Panc1 (cell line): ENCODE measurements around the gene SIM2. TPM values are rescaled to one million over a fixed set of nuclear protein-coding genes. Genes with fewer than 3 reads are reported as not detected.
A peak's percentile ranks its signal among the peaks of the same experiment; 100 is the strongest.

Source experiments
- ATAC-seq: fragments of 200-7000 bp; cut with Tn5 transposase; 2 replicates; pipeline ENCODE4 v1.9.1; 2020; ENCODE audit warnings: mild to moderate bottlenecking, moderate library complexity
- Bru-seq: library from RNA; stranded (reverse); fragments of 400-500 nt; gene quantifications from one replicate; lab custom pipeline; 2021; lab: Mats Ljungman, UMichigan
- BruChase-seq, 2 experiments: library from RNA; stranded (reverse); fragments of 400-500 nt; gene quantifications; one replicate each; lab custom pipeline; 2021; lab: Mats Ljungman, UMichigan
- BruUV-seq: library from RNA; stranded (reverse); fragments of 400-500 nt; replicated peaks from 2 replicates; lab custom pipeline; 2021; lab: Mats Ljungman, UMichigan
- CTCF ChIA-PET: fragments of 300-600 bp; sonication (Branson Sonifier 250); formaldehyde crosslinking; loops from one replicate; lab custom pipeline; 2022; ENCODE audit warnings: antibody characterized with exemption; lab: Charles Lee
- POLR2A ChIA-PET: fragments of 300-600 bp; sonication (Branson Sonifier 250); formaldehyde crosslinking; loops from one replicate; lab custom pipeline; 2022; ENCODE audit warnings: antibody characterized with exemption; lab: Charles Lee
- DNase-seq: peaks from one replicate; pipeline ENCODE4 v3.0.0-alpha.2; 2010; ENCODE audit warnings: low read depth, low spot score
- H3K27ac ChIP-seq: 2 replicates; pipeline ENCODE4 v1.5.1; 2011; ENCODE audit warnings: mild to moderate bottlenecking, low read length, inconsistent platforms
- H3K27me3 ChIP-seq: fragments of 200-500 bp; sonication (Bioruptor generic); 2 replicates; pipeline ENCODE4 v1.6.0; 2014; ENCODE audit warnings: low read length, inconsistent platforms; ENCODE audit not compliant: control insufficient read depth, insufficient read depth
- H3K36me3 ChIP-seq: fragments of 200-500 bp; sonication (Bioruptor generic); 2 replicates; pipeline ENCODE4 v1.5.1; 2014; ENCODE audit warnings: inconsistent platforms, mild to moderate bottlenecking, low read length, moderate library complexity; ENCODE audit not compliant: control insufficient read depth, insufficient read depth
- H3K4me1 ChIP-seq: 2 replicates; pipeline ENCODE4 v1.5.1; 2011; ENCODE audit warnings: inconsistent platforms, mild to moderate bottlenecking, low read length, moderate library complexity; ENCODE audit not compliant: control insufficient read depth, insufficient read depth
- H3K4me3 ChIP-seq, 2 experiments: 2 replicates each; pipeline ENCODE4 v1.5.1; 2011 to 2012; ENCODE audit warnings: low read depth in 2 of 2, low read length in 2 of 2, mild to moderate bottlenecking in 2 of 2, inconsistent platforms in 1 of 2, moderate library complexity in 1 of 2
- H3K9me3 ChIP-seq: fragments of 200-500 bp; sonication (Bioruptor generic); 2 replicates; pipeline ENCODE4 v1.5.1; 2014; ENCODE audit warnings: low read depth, mild to moderate bottlenecking, inconsistent platforms, low read length, moderate library complexity; ENCODE audit not compliant: control insufficient read depth, insufficient read depth
- CTCF ChIP-seq: fragments of 450-650 bp; IDR thresholded peaks from 2 replicates; pipeline ENCODE4 v1.5.1; 2017; ENCODE audit warnings: mild to moderate bottlenecking
- POLR2AphosphoS5 ChIP-seq: IDR thresholded peaks from 2 replicates; pipeline ENCODE4 v1.6.1; 2012; ENCODE audit warnings: mild to moderate bottlenecking, low read depth, low read length, moderate library complexity
- REST ChIP-seq, 2 experiments: IDR thresholded peaks; 2 replicates each; pipeline ENCODE4 v1.6.1; 2011 to 2012; ENCODE audit warnings: low read depth in 2 of 2, control low read depth in 1 of 2, low read length in 1 of 2, mild to moderate bottlenecking in 1 of 2, moderate library complexity in 1 of 2; ENCODE audit not compliant: insufficient read depth in 1 of 2
- SIN3A ChIP-seq: IDR thresholded peaks from 2 replicates; pipeline ENCODE4 v1.6.1; 2012; ENCODE audit warnings: low read depth, mild to moderate bottlenecking, low read length, moderate library complexity, borderline replicate concordance; ENCODE audit not compliant: insufficient read depth
- TCF7L2 ChIP-seq: IDR thresholded peaks from 2 replicates; pipeline ENCODE4 v1.6.1; 2011; ENCODE audit warnings: mild to moderate bottlenecking, low read depth, low read length, inconsistent platforms
- in situ Hi-C: cut with HindIII; loops from 2 replicates; pipeline ENCODE4 v1.10.0; 2016; ENCODE audit warnings: low sequenced_read_pairs, low pct_unique_long_range_greater_than_20kb
- intact Hi-C: fragments of 100-400 bp; cut with micrococcal nuclease; formaldehyde crosslinking; loops from one replicate; pipeline ENCODE4 v1.10.0; 2022; ENCODE audit not compliant: unreplicated experiment
- long read RNA-seq: library from polyadenylated mRNA; unstranded; transcript quantifications from one replicate; pipeline ENCODE4 v2.0.0, GENCODE V29; 2021; ENCODE audit not compliant: unreplicated experiment
- polyA plus RNA-seq: library from polyadenylated mRNA; unstranded; fragments of >200 nt; gene quantifications from one replicate; pipeline ENCODE4 v1.2.1, GENCODE V29; 2012; ENCODE audit warnings: missing spikeins; ENCODE audit not compliant: insufficient read length
- total RNA-seq: library from RNA; stranded (reverse); gene quantifications from one replicate; pipeline ENCODE4 v1.2.1, GENCODE V29; 2021; ENCODE audit not compliant: unreplicated experiment

The SIM2 gene
- total RNA-seq: 11.5 TPM
- 9.4 TPM for polyA plus RNA-seq
- Bru-seq, nascent RNA: percentile 60 among the genes with signal in this experiment
- percentile 60 among the genes with signal in this experiment for BruChase-seq, experiment 1, labeled RNA remaining after a 2-hour chase
- percentile 56 among the genes with signal in this experiment for BruChase-seq, experiment 2, labeled RNA remaining after a 6-hour chase
- long read RNA-seq, full-length matches to known transcripts: 2 of 24 reads
- long read RNA-seq, partial matches to known transcripts: 13 of 24 reads
- long read RNA-seq, other reads (novel, unspliced or antisense): 9 of 24 reads

- Histone ChIP-seq H3K36me3 (no peaks in the 10 kb centered on the region; the same call in 1 of the 2 replicates), H3K4me1 (peaks cover 12% of the 10 kb centered on the region), H3K9me3 (no peaks in the 10 kb centered on the region), H3K27ac (peak within 1 kb of the TSS; percentile 91), H3K4me3 (peak within 1 kb of the TSS; percentile 47 to 57), H3K27me3 (no peaks in the 10 kb centered on the region)
- in situ Hi-C loops (no loop called here), intact Hi-C loops (no loop called here)
- BruUV-seq: no TSS peak
- POLR2A ChIA-PET: no interaction called here
- CTCF ChIA-PET: no interaction called here
- ATAC-seq (peak; percentile 81), DNase-seq (no peak)
- TF ChIP-seq CTCF (no peak), SIN3A (0 out of 2 replicates have a peak, but pooled peaks have one; percentile 45)
Measured at GRCh38 chr21:36698981-36699545, at the start of gene SIM2. Gene SIM2 (plus strand): TSS chr21:36699115. CDS start chr21:36699747, 632 bp downstream.

GRCh38 chr21:36654324-36654723 lies 44.6 kb upstream of the SIM2 start:
- TF ChIP-seq POLR2AphosphoS5 (no peak), REST (IDR thresholded peaks at IDR 0.05; ENCODE audit: insufficient read depth in 1 of 2, low read depth in 2 of 2, low read length in 1 of 2) (no peak), SIN3A (no peak), TCF7L2 (no peak), CTCF (no peak)
- no peaks in the 10 kb centered on the region for H3K4me1 ChIP-seq
- BruUV-seq: no TSS peak
- DNase-seq: no peak
- POLR2A ChIA-PET: no interaction called here
- CTCF ChIA-PET: no interaction called here
- intact Hi-C loops: no loop called here
- in situ Hi-C loops: no loop called here
- no peaks in the 10 kb centered on the region for H3K27me3 ChIP-seq
- no peak overlapping the region for H3K4me3 ChIP-seq
- no peaks in the 10 kb centered on the region for H3K36me3 ChIP-seq
- H3K9me3 ChIP-seq: no peaks in the 10 kb centered on the region
- no peak for ATAC-seq
- no peak overlapping the region for H3K27ac ChIP-seq
